NCI-H187 (cell line): ENCODE data around the gene ARID3A.
"Not testable (repeated sequence)": the region's sequence is repeated elsewhere in the genome, so short reads cannot be mapped to it uniquely, and the experiment has no call there.

Experiments used
- DNase-seq, 2 experiments: peaks; one replicate each; lab custom pipeline; 2025; lab: John Stamatoyannopoulos, UW

ARID3A gene

GRCh38 chr19:1017906-1018305, 92.1 kb downstream of the ARID3A start:
- no peak for DNase-seq

DNA sequence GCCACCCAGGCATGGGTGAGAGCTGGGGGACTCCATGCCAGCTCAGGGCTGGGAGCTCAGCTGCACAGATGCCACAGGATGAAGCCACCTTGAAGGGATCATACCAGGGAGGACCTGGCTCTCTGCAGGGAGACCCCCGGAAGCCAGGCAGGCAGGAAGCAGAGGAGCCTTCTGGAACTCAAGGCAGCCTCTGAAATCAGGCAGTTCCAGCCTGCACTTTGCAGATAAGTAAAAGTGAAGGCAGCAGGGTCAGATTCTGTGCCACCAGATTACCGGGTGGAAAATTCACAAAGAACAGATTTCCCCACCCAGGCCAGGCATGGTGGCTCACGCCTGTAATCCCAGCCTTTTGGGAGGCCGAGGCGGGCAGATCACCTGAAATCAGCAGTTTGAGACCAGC, 92.6 kb downstream of the ARID3A start:
- no peak for DNase-seq

GRCh38 chr19:1018932-1019615, 93.2 kb downstream of the ARID3A start:
- no peak for DNase-seq

GRCh38 chr19:1019616-1019961, 93.8 kb downstream of the ARID3A start:
- DNase-seq, result no peak

GRCh38 chr19:1019980-1020867, 94.4 kb downstream of the ARID3A start:
- DNase-seq, result no peak

DNA sequence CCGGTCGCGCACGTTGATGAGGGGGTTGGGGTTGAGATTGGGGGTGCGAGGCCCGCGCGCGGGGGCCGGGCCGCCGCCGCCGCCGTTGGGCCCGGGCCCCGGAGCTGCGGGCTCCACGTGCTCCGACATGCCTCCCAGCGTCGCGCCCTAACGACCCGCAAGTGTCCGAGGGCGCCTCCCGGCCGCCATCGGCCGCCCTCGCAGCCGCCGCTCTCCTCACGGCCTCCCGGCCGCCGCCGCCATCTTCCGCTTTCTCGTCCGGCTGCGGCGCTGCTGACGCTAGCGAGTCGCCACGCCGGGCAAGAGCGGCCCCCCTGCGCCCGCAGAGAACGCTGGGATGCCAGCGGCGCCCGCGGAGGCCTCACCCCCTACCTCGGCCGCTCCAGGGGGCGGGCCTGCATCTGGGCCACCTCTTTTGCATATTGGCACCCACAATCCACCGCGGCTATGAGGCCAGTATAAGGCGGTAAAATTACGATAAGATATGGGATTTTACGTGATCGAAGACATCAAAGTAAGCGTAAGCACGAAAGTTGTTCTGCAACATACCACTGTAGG, 95.1 kb downstream of the ARID3A start, which contains the start of gene TMEM259:
TSS of gene TMEM259 (minus strand) at position 256 of the 558 bp plus-strand sequence. CDS start at position 129, 127 bp downstream.
- DNase-seq, result peak; percentile 98 to 99

- DNase-seq, result not testable (repeated sequence)
Measured at GRCh38 chr19:1023883-1024188, 98.0 kb downstream of the ARID3A start.

DNA sequence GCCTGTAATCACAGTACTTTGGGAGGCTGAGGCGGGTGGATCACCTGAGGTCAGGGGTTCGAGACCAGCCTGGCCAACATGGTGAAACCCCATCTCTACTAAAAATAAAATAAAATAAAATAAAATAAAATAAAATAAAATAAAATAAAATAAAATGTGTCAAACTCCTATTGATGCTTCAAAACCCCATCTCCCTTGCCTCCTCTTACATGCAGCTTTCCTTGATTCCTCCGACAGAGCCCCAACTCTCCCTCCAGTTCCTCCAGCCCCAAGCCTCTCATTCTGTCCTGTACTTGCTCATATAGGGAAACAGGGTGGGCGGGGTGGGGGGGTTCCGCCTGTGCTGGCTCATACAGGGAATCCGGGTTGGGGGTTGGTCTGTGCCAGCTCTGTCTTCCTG, 99.2 kb downstream of the ARID3A start:
- DNase-seq, result not testable (repeated sequence)
